ENCODE results near the gene HS2ST1. TPM values are rescaled to one million over a fixed set of nuclear protein-coding genes. Genes with fewer than 3 reads are reported as not detected.
"Not testable (repeated sequence)": the region's sequence is repeated elsewhere in the genome, so short reads cannot be mapped to it uniquely, and the experiment has no call there.

The HS2ST1 gene
- total RNA-seq, 3 donors from 2014 or later (not counting 1 experiment from before 2014, with no cell fraction given) = 12.5 to 18.4 (median 14.3) TPM

- DNase-seq (no peak), ATAC-seq (no peak)
- no peak overlapping the region for H3K27ac ChIP-seq (ENCODE audit: low read length)
- Mint-ChIP-seq H3K27ac (no peak overlapping the region), H3K27me3 (ENCODE audit: low read depth in 2 of 2) (no peaks in the 10 kb centered on the region), H3K36me3 (no peaks in the 10 kb centered on the region), H3K4me3 (no peak overlapping the region), H3K4me1 (peaks cover 9 to 13% of the 10 kb centered on the region in 2 donors), H3K9me3 (no peaks in the 10 kb centered on the region)
- no peaks in the 10 kb centered on the region for H3K36me3 ChIP-seq (ENCODE audit: control insufficient read depth, insufficient read depth, low read length)
- H3K4me3 ChIP-seq (ENCODE audit: low read length) = no peak overlapping the region
- H3K4me1 ChIP-seq (ENCODE audit: control insufficient read depth, insufficient read depth, low read length) = no peaks in the 10 kb centered on the region
- no peaks in the 10 kb centered on the region for H3K9me3 ChIP-seq (ENCODE audit: control insufficient read depth, insufficient read depth, low read length)
- no peaks in the 10 kb centered on the region for H3K27me3 ChIP-seq (ENCODE audit: control insufficient read depth, insufficient read depth, low read length)
- TF ChIP-seq CTCF (IDR thresholded peaks at IDR 0.05) = no peak
- intact Hi-C loops (cut with micrococcal nuclease) = no loop called here
Observed at GRCh38 chr1:86998727-86999126, 84.3 kb downstream of the HS2ST1 start.

- Mint-ChIP-seq H3K4me3 (no peak overlapping the region), H3K27me3 (ENCODE audit: low read depth in 2 of 2) (no peaks in the 10 kb centered on the region), H3K36me3 (no peaks in the 10 kb centered on the region), H3K9me3 (no peaks in the 10 kb centered on the region), H3K27ac (no peak overlapping the region), H3K4me1 (peaks cover 3 to 7% of the 10 kb centered on the region in 2 donors)
- no peak for TF ChIP-seq CTCF (IDR thresholded peaks at IDR 0.05)
- Histone ChIP-seq H3K36me3 (ENCODE audit: control insufficient read depth, insufficient read depth, low read length) (no peaks in the 10 kb centered on the region), H3K4me1 (ENCODE audit: control insufficient read depth, insufficient read depth, low read length) (no peaks in the 10 kb centered on the region), H3K27ac (ENCODE audit: low read length) (no peak overlapping the region), H3K27me3 (ENCODE audit: control insufficient read depth, insufficient read depth, low read length) (no peaks in the 10 kb centered on the region), H3K4me3 (ENCODE audit: low read length) (no peak overlapping the region), H3K9me3 (ENCODE audit: control insufficient read depth, insufficient read depth, low read length) (no peaks in the 10 kb centered on the region)
- intact Hi-C loops (cut with micrococcal nuclease) = no loop called here
- ATAC-seq = no peak
- no peak for DNase-seq
- WGBS (ENCODE audit: insufficient coverage) = 0% methylated on average over 1 of the region's 2 CpGs
Observed at GRCh38 chr1:87000460-87000859, 86.0 kb downstream of the HS2ST1 start.

- Histone ChIP-seq H3K36me3 (ENCODE audit: control insufficient read depth, insufficient read depth, low read length) (no peaks in the 10 kb centered on the region), H3K9me3 (ENCODE audit: control insufficient read depth, insufficient read depth, low read length) (no peaks in the 10 kb centered on the region), H3K27me3 (ENCODE audit: control insufficient read depth, insufficient read depth, low read length) (no peaks in the 10 kb centered on the region), H3K4me1 (ENCODE audit: control insufficient read depth, insufficient read depth, low read length) (no peaks in the 10 kb centered on the region), H3K4me3 (ENCODE audit: low read length) (no peak overlapping the region), H3K27ac (ENCODE audit: low read length) (no peak overlapping the region)
- Mint-ChIP-seq H3K27me3 (ENCODE audit: low read depth in 2 of 2) (no peaks in the 10 kb centered on the region), H3K4me1 (no peaks in the 10 kb centered on the region), H3K36me3 (no peaks in the 10 kb centered on the region), H3K9me3 (no peaks in the 10 kb centered on the region), H3K27ac (no peak overlapping the region), H3K4me3 (no peak overlapping the region)
- intact Hi-C loops (cut with micrococcal nuclease) = no loop called here
- DNase-seq = no peak
- ATAC-seq = no peak
- 100% methylated on average over 1 of the region's 1 CpG for WGBS (ENCODE audit: insufficient coverage)
- TF ChIP-seq CTCF (IDR thresholded peaks at IDR 0.05) = no peak
Observed at GRCh38 chr1:87004857-87005256, 90.4 kb downstream of the HS2ST1 start.

GRCh38 chr1:87007323-87007722, 92.9 kb downstream of the HS2ST1 start:
- ATAC-seq = no peak
- Mint-ChIP-seq H3K27ac (no peak overlapping the region), H3K27me3 (ENCODE audit: low read depth in 2 of 2) (no peaks in the 10 kb centered on the region), H3K4me1 (no peaks in the 10 kb centered on the region), H3K9me3 (no peaks in the 10 kb centered on the region), H3K36me3 (no peaks in the 10 kb centered on the region), H3K4me3 (no peak overlapping the region)
- Histone ChIP-seq H3K4me3 (ENCODE audit: low read length) (no peak overlapping the region), H3K9me3 (ENCODE audit: control insufficient read depth, insufficient read depth, low read length) (peaks cover 1% of the 10 kb centered on the region), H3K27me3 (ENCODE audit: control insufficient read depth, insufficient read depth, low read length) (no peaks in the 10 kb centered on the region), H3K27ac (ENCODE audit: low read length) (no peak overlapping the region), H3K4me1 (ENCODE audit: control insufficient read depth, insufficient read depth, low read length) (no peaks in the 10 kb centered on the region), H3K36me3 (ENCODE audit: control insufficient read depth, insufficient read depth, low read length) (no peaks in the 10 kb centered on the region)
- intact Hi-C loops (cut with micrococcal nuclease) = no loop called here
- TF ChIP-seq CTCF (IDR thresholded peaks at IDR 0.05) = no peak
- DNase-seq = no peak
- WGBS (ENCODE audit: insufficient coverage) = 100% methylated on average over 1 of the region's 1 CpG

GRCh38 chr1:87013385-87013784, 99.0 kb downstream of the HS2ST1 start:
- H3K36me3 ChIP-seq (ENCODE audit: control insufficient read depth, insufficient read depth, low read length); H3K36me3 Mint-ChIP-seq; H3K9me3 Mint-ChIP-seq; H3K27ac ChIP-seq (ENCODE audit: low read length); intact Hi-C loops (cut with micrococcal nuclease); H3K4me1 ChIP-seq (ENCODE audit: control insufficient read depth, insufficient read depth, low read length); H3K27me3 ChIP-seq (ENCODE audit: control insufficient read depth, insufficient read depth, low read length); H3K4me3 ChIP-seq (ENCODE audit: low read length); ATAC-seq; H3K27ac Mint-ChIP-seq; H3K27me3 Mint-ChIP-seq (ENCODE audit: low read depth in 2 of 2); H3K4me3 Mint-ChIP-seq; DNase-seq: not testable (repeated sequence)
- H3K4me1 Mint-ChIP-seq = peaks cover 0 to 15% of the 10 kb centered on the region in 2 donors
- H3K9me3 ChIP-seq (ENCODE audit: control insufficient read depth, insufficient read depth, low read length) = peaks cover 12% of the 10 kb centered on the region
